RPMI7951 (cell line): ENCODE results near the gene DEFB108B. TPM values are rescaled to one million over a fixed set of nuclear protein-coding genes. Genes with fewer than 3 reads are reported as not detected.
"Not testable (repeated sequence)": the region's sequence is repeated elsewhere in the genome, so short reads cannot be mapped to it uniquely, and the experiment has no call there.

ENCODE experiments used
- DNase-seq: peaks from one replicate; pipeline ENCODE4 v3.0.0-alpha.2; 2012; ENCODE audit warnings: low read depth
- total RNA-seq: library from RNA; depleted of rRNA; stranded (reverse); fragments of >200 nt; shearing (Covaris generic); gene quantifications from 2 replicates; pipeline ENCODE4 v1.2.3, GENCODE V29; 2014; rRNA removed

The DEFB108B gene
- not detected in 2 replicates for total RNA-seq

GRCh38 chr11:71832811-71833210 lies at the start of gene DEFB108B:
Gene DEFB108B (plus strand): TSS chr11:71833200. CDS start chr11:71833200, 0 bp downstream.
- not testable (repeated sequence) for DNase-seq

- peak; percentile 77 for DNase-seq
Measured at GRCh38 chr11:71786114-71786847, 46.7 kb upstream of the DEFB108B start.

GRCh38 chr11:71786848-71787097 lies 46.2 kb upstream of the DEFB108B start:
- DNase-seq = peak; percentile 97

- DNase-seq = no peak
Measured at GRCh38 chr11:71787098-71787823, 45.7 kb upstream of the DEFB108B start.

GRCh38 chr11:71787824-71788454 lies 45.1 kb upstream of the DEFB108B start:
- peak; percentile 41 for DNase-seq

GRCh38 chr11:71789444-71790196 lies 43.4 kb upstream of the DEFB108B start:
- DNase-seq = peak; percentile 36

- DNase-seq = not testable (repeated sequence)
Measured at GRCh38 chr11:71791111-71791510, 41.9 kb upstream of the DEFB108B start.

- DNase-seq = peak; percentile 35
Measured at GRCh38 chr11:71792621-71793235, 40.3 kb upstream of the DEFB108B start.

GRCh38 chr11:71794386-71795040 lies 38.5 kb upstream of the DEFB108B start:
- peak; percentile 88 for DNase-seq

GRCh38 chr11:71795236-71795635 lies 37.8 kb upstream of the DEFB108B start:
- not testable (repeated sequence) for DNase-seq

- DNase-seq = not testable (repeated sequence)
Measured at GRCh38 chr11:71796016-71796415, 37.0 kb upstream of the DEFB108B start.

GRCh38 chr11:71796781-71797180 lies 36.2 kb upstream of the DEFB108B start:
- not testable (repeated sequence) for DNase-seq

- DNase-seq = not testable (repeated sequence)
Measured at GRCh38 chr11:71799556-71800128, 33.4 kb upstream of the DEFB108B start.

GRCh38 chr11:71800335-71800953 lies 32.6 kb upstream of the DEFB108B start:
- DNase-seq = peak; percentile 43

GRCh38 chr11:71801026-71801425 lies 32.0 kb upstream of the DEFB108B start:
- not testable (repeated sequence) for DNase-seq

- DNase-seq = not testable (repeated sequence)
Measured at GRCh38 chr11:71802874-71803273, 30.1 kb upstream of the DEFB108B start.

GRCh38 chr11:71804158-71804947 lies 28.6 kb upstream of the DEFB108B start:
- DNase-seq = not testable (repeated sequence)

- DNase-seq = peak; percentile 51
Measured at GRCh38 chr11:71812529-71812928, 20.5 kb upstream of the DEFB108B start.
